Suprapubic skin (tissue), 4 donors: ENCODE measurements around the gene PLCB1.

Source experiments
- CTCF ChIP-seq, 2 donors: fragments of 200-600 bp in 1 of 2; fragments of 450-650 bp in 1 of 2; sonication (generic) in 1 of 2; IDR thresholded peaks; one replicate each; pipeline ENCODE4 v1.5.1; 2016 to 2019; ENCODE audit warnings: antibody characterized with exemption in 2 of 2, mild to moderate bottlenecking in 1 of 2, moderate library complexity in 1 of 2
- POLR2A ChIP-seq, 2 donors: fragments of 450-650 bp; IDR thresholded peaks; one replicate each; pipeline ENCODE4 v1.6.1; 2017; ENCODE audit warnings: antibody characterized with exemption in 2 of 2, mild to moderate bottlenecking in 2 of 2, moderate library complexity in 2 of 2
- POLR2AphosphoS5 ChIP-seq, 3 donors: sonication (generic); formaldehyde crosslinking; IDR thresholded peaks; one replicate each; pipeline ENCODE4 v1.6.1; 2017; ENCODE audit warnings: antibody characterized with exemption in 3 of 3

DNA sequence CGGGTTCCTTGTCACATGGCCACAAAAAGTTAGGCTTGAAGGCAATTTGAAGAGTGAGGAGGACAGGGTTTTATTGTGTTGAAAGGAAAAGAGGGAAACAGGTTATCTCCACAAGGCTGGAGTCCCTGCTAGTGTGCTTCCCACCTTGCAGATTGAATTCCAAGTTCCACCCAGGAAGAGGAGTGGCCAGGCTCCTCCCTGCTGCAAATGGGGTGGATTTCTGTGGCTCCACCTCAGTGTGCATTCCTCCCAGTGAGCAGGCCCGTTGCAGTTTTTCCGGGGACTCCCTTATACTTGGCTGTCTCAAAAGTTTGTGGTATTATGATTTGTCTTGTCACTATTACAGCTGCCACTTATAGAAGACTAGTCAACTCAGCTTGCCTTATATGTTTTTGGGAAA is 655.0 kb downstream of the PLCB1 start:
- TF ChIP-seq POLR2AphosphoS5 (IDR thresholded peaks at IDR 0.05) (no peak), CTCF (IDR thresholded peaks at IDR 0.05) (no peak), POLR2A (IDR thresholded peaks at IDR 0.05) (no peak)
